Bladder microvascular endothelial cell (primary cell): Measurements from ENCODE around the gene NAT8. TPM values are rescaled to one million over a fixed set of nuclear protein-coding genes. Genes with fewer than 3 reads are reported as not detected.

Experiments used
- total RNA-seq: library from RNA; depleted of rRNA; stranded (reverse); fragments of >200 nt; gene quantifications from 2 replicates; pipeline ENCODE4 v1.2.3, GENCODE V29; 2014

Gene NAT8, protein sequence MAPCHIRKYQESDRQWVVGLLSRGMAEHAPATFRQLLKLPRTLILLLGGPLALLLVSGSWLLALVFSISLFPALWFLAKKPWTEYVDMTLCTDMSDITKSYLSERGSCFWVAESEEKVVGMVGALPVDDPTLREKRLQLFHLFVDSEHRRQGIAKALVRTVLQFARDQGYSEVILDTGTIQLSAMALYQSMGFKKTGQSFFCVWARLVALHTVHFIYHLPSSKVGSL
- not detected in 2 replicates for total RNA-seq

GRCh38 chr2:73642338-73643018 is at the start of gene NAT8:
Gene NAT8, minus strand, starts transcription at chr2:73642422. Its CDS starts 794 bp downstream, at chr2:73641628.

Other genes with a start within 250 kb of the NAT8 start
- 20.3 and 27.2 TPM in 2 replicates for gene TPRKB, start 94.9 kb upstream of the NAT8 start, total RNA-seq
- gene DUSP11, start 137.7 kb upstream of the NAT8 start, total RNA-seq, result 20.5 and 20.7 TPM in 2 replicates
- gene C2orf78, start 141.8 kb upstream of the NAT8 start, total RNA-seq, result not detected in 2 replicates
- 10.8 and 18.9 TPM in 2 replicates for gene STAMBP, start 186.5 kb upstream of the NAT8 start, total RNA-seq